GM11168 (cell line): ENCODE results near the gene TMEM59L.

ENCODE experiments used
- in situ Hi-C: fragments of 300-500 bp; cut with MboI; formaldehyde crosslinking; loops from one replicate; pipeline ENCODE4 v1.12.0; 2022; ENCODE audit warnings: low sequenced_read_pairs; ENCODE audit not compliant: unreplicated experiment

TMEM59L gene

GRCh38 chr19:18655173-18655844 is 42.6 kb downstream of the TMEM59L start:
- in situ Hi-C loops, result no loop called here

GRCh38 chr19:18656337-18657086 is 43.8 kb downstream of the TMEM59L start:
- in situ Hi-C loops, result no loop called here

DNA sequence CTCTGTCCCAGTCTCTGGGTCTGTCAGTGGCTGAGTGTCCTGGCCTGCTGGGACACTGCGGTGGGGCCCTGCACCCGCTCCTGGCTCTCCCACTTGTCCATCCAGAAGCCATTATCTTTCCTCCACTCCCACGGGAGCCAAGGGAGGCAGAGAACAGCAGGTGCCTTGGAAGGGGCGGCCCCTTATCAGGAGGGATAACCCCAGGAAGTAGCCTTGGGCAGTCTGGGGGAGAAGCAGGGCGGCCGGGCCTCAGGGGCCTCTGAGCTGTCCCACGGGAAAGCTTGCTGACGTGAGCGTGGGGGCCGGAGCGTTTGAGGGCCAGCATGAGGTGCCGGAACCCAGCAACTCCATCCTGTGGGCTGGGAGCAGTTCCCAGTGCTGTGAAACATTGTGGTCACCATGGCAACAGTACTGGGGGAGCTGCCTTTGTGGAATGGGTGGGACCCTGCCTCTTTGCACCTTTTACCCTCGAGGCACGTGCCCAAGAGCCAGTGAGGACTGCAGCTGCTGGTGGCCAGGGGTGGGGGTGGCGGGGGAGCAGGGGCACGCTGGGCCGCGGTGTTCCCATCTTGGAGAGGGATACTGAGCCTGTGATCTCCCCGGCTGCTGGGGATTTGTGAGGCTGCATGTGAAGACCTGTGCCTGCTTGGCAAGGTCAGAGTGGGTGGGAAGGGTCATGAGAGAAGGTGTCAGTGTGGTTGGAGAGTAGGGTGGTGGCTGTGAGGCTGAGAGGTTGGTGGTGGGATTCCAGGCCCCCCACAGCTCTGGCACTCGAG is 45.1 kb downstream of the TMEM59L start:
- in situ Hi-C loops, result no loop called here

GRCh38 chr19:18658366-18658855 is 45.7 kb downstream of the TMEM59L start:
- in situ Hi-C loops, result no loop called here

GRCh38 chr19:18659281-18660050 is 46.8 kb downstream of the TMEM59L start:
- in situ Hi-C loops, result no loop called here

GRCh38 chr19:18660051-18660910 is 47.6 kb downstream of the TMEM59L start:
- in situ Hi-C loops, result no loop called here

DNA sequence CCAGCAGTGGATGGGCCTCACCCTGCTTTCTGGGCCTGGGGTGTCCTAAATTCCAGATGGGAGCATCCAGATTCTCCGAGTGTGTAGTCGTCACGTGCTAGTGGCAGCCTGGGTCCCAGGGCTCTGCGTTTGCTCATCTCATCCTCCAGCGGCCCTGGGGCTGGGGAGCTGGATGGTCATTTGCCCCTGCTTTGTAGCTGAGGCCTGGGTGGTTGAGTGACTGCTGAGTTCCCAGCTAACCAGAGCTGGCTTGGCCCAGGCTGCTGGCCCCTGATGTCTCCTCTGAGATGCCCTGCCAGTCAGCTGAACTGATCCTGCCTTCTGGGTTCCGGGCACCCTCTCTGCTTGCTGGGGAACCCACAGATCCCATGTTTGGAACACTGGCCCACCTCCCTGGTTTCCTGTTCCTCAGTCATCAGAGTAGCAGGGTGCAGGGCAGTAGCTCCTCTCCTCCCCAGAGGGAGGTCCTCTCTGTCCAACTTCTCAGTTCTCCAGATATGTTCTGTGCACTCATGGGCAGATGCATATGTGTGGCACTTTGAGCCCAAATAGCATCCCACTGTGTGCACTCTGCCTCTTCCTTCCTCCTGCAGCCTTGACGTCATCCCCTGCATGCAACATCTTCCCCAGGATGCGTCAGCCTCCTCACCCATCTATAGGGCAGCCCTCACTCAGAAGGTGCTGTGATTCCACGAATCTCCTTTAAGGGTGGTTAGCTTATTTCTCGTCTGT is 48.4 kb downstream of the TMEM59L start:
- in situ Hi-C loops, result no loop called here

DNA sequence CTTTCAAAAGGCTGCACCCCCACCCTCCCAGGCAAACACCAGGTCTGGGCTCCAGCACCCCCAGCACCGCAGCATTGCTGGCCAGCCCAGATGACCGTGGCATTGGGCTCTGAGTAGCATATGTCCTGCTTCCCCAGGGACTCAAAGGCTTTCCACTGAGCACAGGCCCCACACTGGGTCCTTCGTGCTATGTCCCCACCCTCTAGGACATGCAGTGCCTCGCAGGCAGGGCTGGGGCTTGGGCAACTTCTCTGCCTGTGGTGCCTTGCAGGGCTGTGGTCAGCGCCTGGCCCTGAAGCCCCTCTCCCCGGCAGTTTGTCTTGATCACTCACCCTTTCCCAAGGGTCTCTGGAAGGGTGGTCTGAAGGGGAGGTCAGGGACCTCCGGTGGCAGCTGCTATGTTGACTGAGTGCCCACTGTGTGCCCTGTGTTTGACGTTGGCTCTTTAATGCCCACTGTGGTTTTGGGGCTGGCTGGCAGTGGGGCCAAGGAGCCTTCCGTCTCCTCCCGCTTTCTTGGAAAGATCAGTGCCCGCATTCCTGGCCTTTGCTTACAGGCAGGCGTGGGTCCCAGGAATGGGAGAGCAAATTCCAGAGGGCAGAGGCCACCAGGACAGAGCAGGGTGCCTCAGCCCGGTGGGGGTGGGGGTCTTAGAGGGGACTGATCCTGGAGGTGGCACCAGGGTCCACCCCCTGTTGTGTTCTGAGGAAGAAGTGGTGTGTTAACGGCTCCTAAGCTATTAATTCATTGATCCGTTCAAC is 50.5 kb downstream of the TMEM59L start:
- in situ Hi-C loops, result no loop called here

GRCh38 chr19:18663940-18664530 is 51.4 kb downstream of the TMEM59L start:
- in situ Hi-C loops, result no loop called here

GRCh38 chr19:18665771-18666202 is 53.1 kb downstream of the TMEM59L start:
- in situ Hi-C loops, result no loop called here

- in situ Hi-C loops, result no loop called here
These were observed 53.6 kb downstream of the TMEM59L start for GRCh38 chr19:18666317-18666716.

DNA sequence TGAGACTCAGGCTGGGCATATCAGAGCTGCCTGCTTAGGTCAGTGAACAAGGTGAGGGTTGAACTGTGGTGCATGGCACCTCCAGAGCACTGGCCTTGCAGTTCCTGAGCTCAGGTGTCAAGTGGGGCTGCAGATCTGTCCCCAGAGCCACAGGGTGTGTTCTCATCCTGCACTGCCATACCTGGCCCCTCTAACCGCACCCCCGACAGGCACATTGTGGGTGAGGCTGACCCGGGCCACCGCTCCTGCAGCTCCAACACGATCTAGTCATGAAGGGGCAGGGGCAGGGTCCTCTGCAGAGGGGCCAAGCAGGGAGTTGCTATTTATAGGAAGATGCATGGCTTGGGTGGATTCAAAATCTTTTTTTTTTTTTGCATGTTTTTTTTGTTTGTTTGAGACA is 54.1 kb downstream of the TMEM59L start:
- in situ Hi-C loops, result no loop called here

DNA sequence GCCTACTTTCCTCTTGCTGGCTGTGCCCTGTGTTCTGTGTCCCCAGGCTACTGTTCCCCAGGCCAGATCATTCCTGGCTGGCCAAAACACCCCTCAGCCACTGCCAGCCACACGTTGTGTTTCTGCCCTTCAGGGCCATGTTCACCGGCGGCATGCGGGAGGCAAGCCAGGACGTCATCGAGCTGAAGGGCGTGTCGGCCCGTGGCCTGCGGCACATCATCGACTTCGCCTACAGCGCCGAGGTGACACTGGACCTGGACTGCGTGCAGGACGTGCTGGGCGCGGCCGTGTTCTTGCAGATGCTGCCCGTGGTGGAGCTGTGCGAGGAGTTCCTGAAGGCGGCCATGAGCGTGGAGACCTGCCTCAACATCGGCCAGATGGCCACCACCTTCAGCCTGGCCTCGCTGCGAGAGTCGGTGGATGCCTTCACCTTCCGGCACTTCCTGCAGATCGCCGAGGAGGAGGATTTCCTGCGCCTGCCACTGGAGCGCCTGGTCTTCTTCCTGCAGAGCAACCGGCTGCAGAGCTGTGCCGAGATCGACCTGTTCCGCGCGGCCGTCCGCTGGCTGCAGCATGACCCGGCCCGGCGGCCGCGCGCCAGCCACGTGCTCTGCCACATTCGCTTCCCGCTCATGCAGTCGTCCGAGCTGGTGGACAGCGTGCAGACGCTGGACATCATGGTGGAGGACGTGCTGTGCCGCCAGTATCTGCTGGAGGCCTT is 55.0 kb downstream of the TMEM59L start:
- in situ Hi-C loops, result no loop called here

DNA sequence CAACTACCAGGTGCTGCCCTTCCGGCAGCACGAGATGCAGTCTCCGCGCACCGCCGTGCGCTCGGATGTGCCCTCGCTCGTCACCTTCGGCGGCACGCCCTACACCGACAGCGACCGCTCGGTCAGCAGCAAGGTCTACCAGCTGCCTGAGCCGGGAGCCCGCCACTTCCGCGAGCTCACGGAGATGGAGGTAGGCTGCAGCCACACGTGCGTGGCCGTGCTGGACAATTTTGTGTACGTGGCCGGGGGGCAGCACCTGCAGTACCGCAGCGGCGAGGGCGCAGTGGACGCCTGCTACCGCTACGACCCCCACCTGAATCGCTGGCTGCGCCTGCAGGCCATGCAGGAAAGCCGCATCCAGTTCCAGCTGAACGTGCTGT is 55.6 kb downstream of the TMEM59L start:
- in situ Hi-C loops, result no loop called here

DNA sequence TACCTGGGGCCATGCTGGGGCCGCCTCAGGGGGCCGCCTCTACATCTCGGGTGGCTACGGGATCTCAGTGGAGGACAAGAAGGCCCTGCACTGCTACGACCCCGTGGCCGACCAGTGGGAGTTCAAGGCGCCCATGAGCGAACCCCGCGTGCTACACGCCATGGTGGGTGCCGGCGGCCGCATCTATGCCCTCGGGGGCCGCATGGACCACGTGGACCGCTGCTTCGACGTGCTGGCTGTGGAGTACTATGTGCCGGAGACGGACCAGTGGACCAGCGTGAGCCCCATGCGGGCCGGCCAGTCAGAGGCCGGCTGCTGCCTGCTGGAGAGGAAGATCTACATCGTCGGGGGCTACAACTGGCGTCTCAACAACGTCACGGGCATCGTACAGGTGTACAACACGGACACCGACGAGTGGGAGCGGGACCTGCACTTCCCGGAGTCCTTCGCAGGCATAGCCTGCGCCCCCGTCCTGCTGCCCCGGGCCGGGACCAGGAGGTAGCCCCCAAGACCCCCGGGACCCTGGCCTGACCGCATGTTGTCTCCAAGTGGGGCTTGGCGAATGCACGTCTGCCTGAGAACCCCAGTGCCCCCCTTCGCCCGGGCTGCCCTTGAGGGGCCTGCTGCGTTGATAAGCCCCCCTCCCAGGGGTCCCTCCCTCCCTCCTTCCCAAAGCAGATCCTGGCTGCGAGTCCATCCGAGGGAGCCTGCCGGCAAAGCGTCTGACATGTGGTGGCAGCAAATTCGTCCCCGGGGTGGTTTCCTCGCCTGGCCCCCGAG is 56.3 kb downstream of the TMEM59L start:
- in situ Hi-C loops, result no loop called here

GRCh38 chr19:18669524-18669817 is 56.8 kb downstream of the TMEM59L start:
- in situ Hi-C loops, result no loop called here
